ENCODE data around the gene SLC12A9.

GRCh38 chr7:100878685-100879084 is 26.2 kb downstream of the SLC12A9 start:
- no peak for TF ChIP-seq YY1 (IDR thresholded peaks at IDR 0.05; ENCODE audit: insufficient read depth, insufficient read length)
- TF ChIP-seq ZNF274 (IDR thresholded peaks at IDR 0.05; ENCODE audit: low read depth, low read length), result no peak
- no peak for TF ChIP-seq SUZ12 (IDR thresholded peaks at IDR 0.05; ENCODE audit: extremely low read depth, insufficient read depth, insufficient read length)
